Esophagus (tissue), 2 donors: ENCODE measurements around the gene OR6A2. TPM values are rescaled to one million over a fixed set of nuclear protein-coding genes. Genes with fewer than 3 reads are reported as not detected.

Source experiments
- H3K27ac ChIP-seq, 2 donors: one replicate each; pipeline ENCODE4 v1.5.1; 2013; ENCODE audit warnings: low read depth in 2 of 2, mild to moderate bottlenecking in 2 of 2, inconsistent platforms in 1 of 2, low read length in 1 of 2, moderate library complexity in 1 of 2
- H3K27me3 ChIP-seq, 2 donors: one replicate each; pipeline ENCODE4 v1.6.1; 2013; ENCODE audit warnings: low read length in 2 of 2, control low read depth in 1 of 2, mild to moderate bottlenecking in 1 of 2; ENCODE audit not compliant: insufficient read depth in 2 of 2, control insufficient read depth in 1 of 2
- H3K36me3 ChIP-seq, 2 donors: one replicate each; pipeline ENCODE4 v1.6.1; 2013; ENCODE audit warnings: low read length in 1 of 2; ENCODE audit not compliant: control insufficient read depth in 2 of 2, insufficient read depth in 2 of 2
- H3K4me1 ChIP-seq, 2 donors: one replicate each; pipeline ENCODE4 v1.6.1; 2013; ENCODE audit warnings: low read length in 1 of 2; ENCODE audit not compliant: control insufficient read depth in 2 of 2, insufficient read depth in 2 of 2
- H3K4me3 ChIP-seq, 2 donors: one replicate each; pipeline ENCODE4 v1.5.1; 2013; ENCODE audit warnings: low read length in 2 of 2, mild to moderate bottlenecking in 2 of 2, low read depth in 1 of 2, moderate library complexity in 1 of 2
- H3K9me3 ChIP-seq, 2 donors: one replicate each; pipeline ENCODE4 v1.6.1; 2013; ENCODE audit warnings: mild to moderate bottlenecking in 2 of 2, low read depth in 1 of 2, low read length in 1 of 2, moderate library complexity in 1 of 2; ENCODE audit not compliant: control insufficient read depth in 2 of 2, insufficient read depth in 1 of 2
- WGBS, 2 donors: extraction: QIAGEN DNeasy Blood & Tissue Kit; methylation state at CpG; one replicate each; pipeline ENCODE4 v1.1.7; 2013; 5-methylcytosine and 5-hydroxymethylcytosine counted together
- polyA plus RNA-seq, 2 donors: library from polyadenylated mRNA; stranded (reverse); fragments of 200-250 nt; gene quantifications; one replicate each; pipeline ENCODE4 v1.2.3, GENCODE V29; 2013
- donor health status: healthy with polysubstance abuse.
- donor health status: Bipolar disorder and iron deficiency.

The OR6A2 gene
- polyA plus RNA-seq, 2 donors = not detected

- 62 to 67% methylated on average over 7 of the region's 7 CpGs for WGBS, 2 donors
- Histone ChIP-seq H3K9me3 (no peaks in the 10 kb centered on the region), H3K4me1 (no peaks in the 10 kb centered on the region), H3K27me3 (no peaks in the 10 kb centered on the region), H3K36me3 (no peaks in the 10 kb centered on the region), H3K4me3 (no peak overlapping the region), H3K27ac (no peak overlapping the region)
Measured at GRCh38 chr11:6742260-6742659, 57.2 kb downstream of the OR6A2 start.

Other genes with a start within 250 kb of the OR6A2 start
- 10 to 100 TPM; 12.4 to 12.6 TPM for gene RRP8, start 196.1 kb downstream of the OR6A2 start, polyA plus RNA-seq
- gene ILK, start 195.9 kb downstream of the OR6A2 start, polyA plus RNA-seq = 10 to 100 TPM; 63.3 to 91.0 TPM
- gene TAF10, start 187.5 kb downstream of the OR6A2 start, polyA plus RNA-seq = 10 to 100 TPM; 83.0 to 93.7 TPM
- gene TPP1, start 180.3 kb downstream of the OR6A2 start, polyA plus RNA-seq = 10 to 100 TPM; 18.6 to 20.9 TPM
- gene DCHS1, start 143.9 kb downstream of the OR6A2 start, polyA plus RNA-seq = 1 to 10 TPM; 1.7 to 2.0 TPM
- gene MRPL17, start 116.3 kb downstream of the OR6A2 start, polyA plus RNA-seq = 10 to 100 TPM; 43.4 to 49.2 TPM
- under 1 TPM in 1 of 2 donors, not detected in 1; 0.04 TPM for gene OR2AG2, start 27.7 kb downstream of the OR6A2 start, polyA plus RNA-seq
- not detected for gene OR2AG1, start 16.7 kb downstream of the OR6A2 start, polyA plus RNA-seq
- not detected for gene OR10A5, start 46.0 kb upstream of the OR6A2 start, polyA plus RNA-seq
- gene OR10A2, start 63.4 kb upstream of the OR6A2 start, polyA plus RNA-seq = not detected
- not detected for gene OR10A4, start 76.9 kb upstream of the OR6A2 start, polyA plus RNA-seq
- gene OR2D2, start 92.8 kb upstream of the OR6A2 start, polyA plus RNA-seq = not detected
- gene OR2D3, start 121.3 kb upstream of the OR6A2 start, polyA plus RNA-seq = not detected
- gene ZNF215, start 126.7 kb upstream of the OR6A2 start, polyA plus RNA-seq = under 1 TPM; 0.61 to 0.77 TPM
- gene ZNF214, start 220.7 kb upstream of the OR6A2 start, polyA plus RNA-seq = under 1 TPM; 0.45 to 0.46 TPM
- gene NLRP14, start 220.8 kb upstream of the OR6A2 start, polyA plus RNA-seq = under 1 TPM in 1 of 2 donors, not detected in 1; 0.01 TPM